Activated CD4-positive, alpha-beta memory T cell treated with anti-CD3 and anti-CD28 coated beads for 36 hours (primary cell): ENCODE results near the gene PEF1. TPM values are rescaled to one million over a fixed set of nuclear protein-coding genes. Genes with fewer than 3 reads are reported as not detected.

Source experiments
- CTCF ChIA-PET: fragments of 350-600 bp; sonication (Branson Sonifier 250); formaldehyde crosslinking; loops from one replicate; lab custom pipeline; 2021; ENCODE audit warnings: antibody characterized with exemption, inconsistent platforms; lab: Charles Lee
- POLR2A ChIA-PET: fragments of 350-600 bp; sonication (Branson Sonifier 250); formaldehyde crosslinking; loops from one replicate; lab custom pipeline; 2021; ENCODE audit warnings: antibody characterized with exemption; lab: Charles Lee
- DNase-seq: peaks from one replicate; pipeline ENCODE4 v3.0.0-alpha.2; 2020
- H3K27ac Mint-ChIP-seq: one replicate; pipeline ENCODE4 v1.8.0; 2021; ENCODE audit warnings: mixed read lengths
- H3K27me3 Mint-ChIP-seq: one replicate; pipeline ENCODE4 v1.8.0; 2021; ENCODE audit warnings: mixed read lengths
- H3K36me3 Mint-ChIP-seq: one replicate; pipeline ENCODE4 v1.8.0; 2021; ENCODE audit warnings: mixed read lengths
- H3K4me1 Mint-ChIP-seq: one replicate; pipeline ENCODE4 v1.8.0; 2021; ENCODE audit warnings: low read depth, mixed read lengths
- H3K4me3 Mint-ChIP-seq: one replicate; pipeline ENCODE4 v1.8.0; 2021; ENCODE audit warnings: mild to moderate bottlenecking, mixed read lengths
- H3K9me3 Mint-ChIP-seq: one replicate; pipeline ENCODE4 v1.8.0; 2021; ENCODE audit warnings: mixed read lengths
- intact Hi-C: fragments of 100-400 bp; cut with micrococcal nuclease; formaldehyde crosslinking; loops from one replicate; pipeline ENCODE4 v1.15.1; 2023
- total RNA-seq, 2 experiments: library from RNA; stranded (reverse); gene quantifications; one replicate each; pipeline ENCODE4 v1.2.3, GENCODE V29; 2021

PEF1 gene
- total RNA-seq, 2 experiments from 2014 or later = 55.3 to 56.4 TPM

- H3K36me3 Mint-ChIP-seq = no peaks in the 10 kb centered on the region
- no peak overlapping the region for H3K27ac Mint-ChIP-seq
- ChIA-PET POLR2A (no interaction called here), CTCF (interaction anchor here (1.0 to 1.1 kb wide), 2 partner anchors 34 to 93 kb away, joined by 3 to 4 read pairs; partner anchors contain the start of gene HCRTR1)
- intact Hi-C loops = no loop called here
- H3K4me3 Mint-ChIP-seq = no peak overlapping the region
- no peaks in the 10 kb centered on the region for H3K4me1 Mint-ChIP-seq
- H3K9me3 Mint-ChIP-seq = no peaks in the 10 kb centered on the region
- no peaks in the 10 kb centered on the region for H3K27me3 Mint-ChIP-seq
- DNase-seq = no peak
These were observed 7.1 kb upstream of the PEF1 start for GRCh38 chr1:31651766-31652165.

GRCh38 chr1:31651089-31651420 is 6.4 kb upstream of the PEF1 start:
- intact Hi-C loops = no loop called here
- Mint-ChIP-seq H3K36me3 (no peaks in the 10 kb centered on the region), H3K27me3 (no peaks in the 10 kb centered on the region), H3K27ac (no peak overlapping the region), H3K9me3 (peaks cover 2% of the 10 kb centered on the region), H3K4me1 (peaks cover 3% of the 10 kb centered on the region), H3K4me3 (no peak overlapping the region)
- ChIA-PET POLR2A (no interaction called here), CTCF (interaction anchor here (0.6 to 2.3 kb wide), 7 partner anchors 14 to 138 kb away, joined by 3 to 7 read pairs (median 3); partner anchors contain the start of gene HCRTR1)
- no peak for DNase-seq

GRCh38 chr1:31650161-31651088 is 5.7 kb upstream of the PEF1 start:
- H3K27ac Mint-ChIP-seq = no peak overlapping the region
- CTCF ChIA-PET = interaction anchor here (0.6 to 2.3 kb wide), 9 partner anchors 11 to 139 kb away, joined by 3 to 7 read pairs (median 3); partner anchors contain the start of gene HCRTR1
- no peak overlapping the region for H3K4me3 Mint-ChIP-seq
- peaks cover 2% of the 10 kb centered on the region for H3K9me3 Mint-ChIP-seq
- DNase-seq = no peak
- POLR2A ChIA-PET = no interaction called here
- no peaks in the 10 kb centered on the region for H3K27me3 Mint-ChIP-seq
- peaks cover 9% of the 10 kb centered on the region for H3K4me1 Mint-ChIP-seq
- no peaks in the 10 kb centered on the region for H3K36me3 Mint-ChIP-seq
- intact Hi-C loops = no loop called here

GRCh38 chr1:31648641-31649357 is 4.1 kb upstream of the PEF1 start:
- H3K4me3 Mint-ChIP-seq = no peak overlapping the region
- intact Hi-C loops = no loop called here
- ChIA-PET POLR2A (no interaction called here), CTCF (interaction anchor here (2.3 kb wide), 1 partner anchor 141 kb away, joined by 7 read pairs; no protein-coding TSS in a partner anchor)
- H3K4me1 Mint-ChIP-seq = peaks cover 16% of the 10 kb centered on the region
- H3K9me3 Mint-ChIP-seq = peaks cover 2% of the 10 kb centered on the region
- no peak for DNase-seq
- peaks cover 3% of the 10 kb centered on the region for H3K36me3 Mint-ChIP-seq
- no peaks in the 10 kb centered on the region for H3K27me3 Mint-ChIP-seq
- H3K27ac Mint-ChIP-seq = no peak overlapping the region

GRCh38 chr1:31648190-31648589 is 3.5 kb upstream of the PEF1 start:
- intact Hi-C loops = no loop called here
- H3K36me3 Mint-ChIP-seq = peaks cover 3% of the 10 kb centered on the region
- H3K4me1 Mint-ChIP-seq = peaks cover 22% of the 10 kb centered on the region
- H3K9me3 Mint-ChIP-seq = peaks cover 2% of the 10 kb centered on the region
- H3K27ac Mint-ChIP-seq = no peak overlapping the region
- DNase-seq = no peak
- CTCF ChIA-PET = no interaction called here
- POLR2A ChIA-PET = no interaction called here
- H3K27me3 Mint-ChIP-seq = no peaks in the 10 kb centered on the region
- H3K4me3 Mint-ChIP-seq = no peak overlapping the region

GRCh38 chr1:31647106-31647505 is 2.4 kb upstream of the PEF1 start:
- no peak for DNase-seq
- intact Hi-C loops = no loop called here
- peaks cover 3% of the 10 kb centered on the region for H3K36me3 Mint-ChIP-seq
- CTCF ChIA-PET = interaction anchor here (1.3 kb wide), 1 partner anchor 142 kb away, joined by 3 read pairs; no protein-coding TSS in a partner anchor
- POLR2A ChIA-PET = no interaction called here
- no peak overlapping the region for H3K27ac Mint-ChIP-seq
- peaks cover 24% of the 10 kb centered on the region for H3K4me1 Mint-ChIP-seq
- no peaks in the 10 kb centered on the region for H3K27me3 Mint-ChIP-seq
- H3K9me3 Mint-ChIP-seq = peaks cover 2% of the 10 kb centered on the region
- H3K4me3 Mint-ChIP-seq = no peak overlapping the region

- POLR2A ChIA-PET = no interaction called here
- peak overlapping the region; percentile 100 for H3K4me3 Mint-ChIP-seq
- H3K9me3 Mint-ChIP-seq = peaks cover 2% of the 10 kb centered on the region
- intact Hi-C loops = no loop called here
- peaks cover 24% of the 10 kb centered on the region for H3K4me1 Mint-ChIP-seq
- H3K27ac Mint-ChIP-seq = peak overlapping the region; percentile 100
- DNase-seq = no peak
- H3K36me3 Mint-ChIP-seq = peaks cover 3% of the 10 kb centered on the region
- CTCF ChIA-PET = interaction anchor here (0.8 to 1.3 kb wide), 2 partner anchors 68 to 143 kb away, joined by 3 read pairs; no protein-coding TSS in a partner anchor
- H3K27me3 Mint-ChIP-seq = no peaks in the 10 kb centered on the region
These were observed 1.7 kb upstream of the PEF1 start for GRCh38 chr1:31646259-31646960.

GRCh38 chr1:31645274-31645568 is 545 bp upstream of the PEF1 start:
- Mint-ChIP-seq H3K9me3 (peaks cover 2% of the 10 kb centered on the region), H3K4me3 (peak overlapping the region; percentile 100), H3K36me3 (peaks cover 3% of the 10 kb centered on the region), H3K27me3 (no peaks in the 10 kb centered on the region), H3K4me1 (peaks cover 24% of the 10 kb centered on the region), H3K27ac (peak overlapping the region; percentile 100)
- ChIA-PET POLR2A (interaction anchor here (0.7 to 1.4 kb wide), 7 partner anchors 13 to 463 kb away, joined by 3 to 5 read pairs (median 4); partner anchors contain the start of genes KPNA6, SNRNP40 and ZCCHC17), CTCF (interaction anchor here (0.6 to 1.9 kb wide), 7 partner anchors 10 to 197 kb away, joined by 3 to 16 read pairs (median 4); no protein-coding TSS in a partner anchor)
- no peak for DNase-seq
- intact Hi-C loops = loop anchor here (1.0 kb wide), 1 partner anchor 143 kb away; no protein-coding TSS in a partner anchor

- no peaks in the 10 kb centered on the region for H3K27me3 Mint-ChIP-seq
- H3K4me3 Mint-ChIP-seq = peak overlapping the region; percentile 100
- peaks cover 24% of the 10 kb centered on the region for H3K4me1 Mint-ChIP-seq
- POLR2A ChIA-PET = interaction anchor here (0.7 to 1.6 kb wide), 5 partner anchors 9 to 464 kb away, joined by 3 to 7 read pairs (median 5); partner anchors contain the start of genes KPNA6, SNRNP40 and ZCCHC17
- no peak for DNase-seq
- H3K27ac Mint-ChIP-seq = peak overlapping the region; percentile 100
- intact Hi-C loops = no loop called here
- peaks cover 2% of the 10 kb centered on the region for H3K9me3 Mint-ChIP-seq
- CTCF ChIA-PET = interaction anchor here (0.9 to 1.9 kb wide), 9 partner anchors 9 to 348 kb away, joined by 3 to 16 read pairs (median 4); partner anchors contain the start of genes SNRNP40 and ZCCHC17
- H3K36me3 Mint-ChIP-seq = peaks cover 3% of the 10 kb centered on the region
These were observed 608 bp downstream of the PEF1 start for GRCh38 chr1:31643976-31644559.

GRCh38 chr1:31642897-31643296 is 1.8 kb downstream of the PEF1 start:
- Mint-ChIP-seq H3K27ac (no peak overlapping the region), H3K4me3 (no peak overlapping the region), H3K36me3 (peaks cover 7% of the 10 kb centered on the region), H3K9me3 (peaks cover 2% of the 10 kb centered on the region), H3K4me1 (peaks cover 25% of the 10 kb centered on the region), H3K27me3 (no peaks in the 10 kb centered on the region)
- CTCF ChIA-PET = interaction anchor here (0.6 to 1.3 kb wide), 4 partner anchors 9 to 346 kb away, joined by 3 read pairs; partner anchors contain the start of genes SNRNP40 and ZCCHC17
- POLR2A ChIA-PET = interaction anchor here (1.6 kb wide), 1 partner anchor 8 kb away, joined by 7 read pairs; no protein-coding TSS in a partner anchor
- no peak for DNase-seq
- intact Hi-C loops = no loop called here

GRCh38 chr1:31642366-31642765 is 2.3 kb downstream of the PEF1 start:
- H3K36me3 Mint-ChIP-seq = peaks cover 7% of the 10 kb centered on the region
- ChIA-PET POLR2A (no interaction called here), CTCF (no interaction called here)
- peaks cover 26% of the 10 kb centered on the region for H3K4me1 Mint-ChIP-seq
- H3K27ac Mint-ChIP-seq = no peak overlapping the region
- no peaks in the 10 kb centered on the region for H3K27me3 Mint-ChIP-seq
- H3K9me3 Mint-ChIP-seq = peaks cover 2% of the 10 kb centered on the region
- intact Hi-C loops = no loop called here
- no peak overlapping the region for H3K4me3 Mint-ChIP-seq
- DNase-seq = no peak
